ENCODE results near the gene LACTBL1. TPM values are rescaled to one million over a fixed set of nuclear protein-coding genes. Genes with fewer than 3 reads are reported as not detected.

The LACTBL1 gene
- total RNA-seq, 1 donor from 2014 or later: not detected

DNA sequence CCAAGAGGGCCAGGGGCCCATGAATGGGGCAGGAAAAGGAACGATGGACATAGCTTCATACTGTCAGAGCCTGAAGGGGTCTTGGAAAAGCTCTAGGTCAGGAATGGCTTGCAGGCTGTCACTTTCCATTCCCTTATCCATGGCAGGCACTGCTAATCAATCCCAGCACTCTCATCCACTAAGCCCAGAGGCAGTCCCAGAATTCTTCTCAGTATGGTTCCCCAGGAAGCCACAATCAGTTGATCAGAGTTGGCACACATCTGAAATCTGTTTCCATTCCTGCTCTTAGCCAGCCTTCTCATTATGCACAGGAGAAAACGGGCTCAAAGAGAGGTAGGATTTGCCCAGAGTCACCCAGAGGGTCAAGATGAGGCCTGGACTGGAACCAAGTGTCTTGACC lies 65.7 kb downstream of the LACTBL1 start:
- Histone ChIP-seq H3K9me3 (replicated peaks) (no peaks in the 10 kb centered on the region), H3K27ac (replicated peaks) (no peak overlapping the region), H3K4me3 (no peak overlapping the region), H3K4me1 (no peaks in the 10 kb centered on the region), H3K36me3 (no peaks in the 10 kb centered on the region), H3K27me3 (ENCODE audit: low read depth) (no peaks in the 10 kb centered on the region)
- TF ChIP-seq, protein P1, sequence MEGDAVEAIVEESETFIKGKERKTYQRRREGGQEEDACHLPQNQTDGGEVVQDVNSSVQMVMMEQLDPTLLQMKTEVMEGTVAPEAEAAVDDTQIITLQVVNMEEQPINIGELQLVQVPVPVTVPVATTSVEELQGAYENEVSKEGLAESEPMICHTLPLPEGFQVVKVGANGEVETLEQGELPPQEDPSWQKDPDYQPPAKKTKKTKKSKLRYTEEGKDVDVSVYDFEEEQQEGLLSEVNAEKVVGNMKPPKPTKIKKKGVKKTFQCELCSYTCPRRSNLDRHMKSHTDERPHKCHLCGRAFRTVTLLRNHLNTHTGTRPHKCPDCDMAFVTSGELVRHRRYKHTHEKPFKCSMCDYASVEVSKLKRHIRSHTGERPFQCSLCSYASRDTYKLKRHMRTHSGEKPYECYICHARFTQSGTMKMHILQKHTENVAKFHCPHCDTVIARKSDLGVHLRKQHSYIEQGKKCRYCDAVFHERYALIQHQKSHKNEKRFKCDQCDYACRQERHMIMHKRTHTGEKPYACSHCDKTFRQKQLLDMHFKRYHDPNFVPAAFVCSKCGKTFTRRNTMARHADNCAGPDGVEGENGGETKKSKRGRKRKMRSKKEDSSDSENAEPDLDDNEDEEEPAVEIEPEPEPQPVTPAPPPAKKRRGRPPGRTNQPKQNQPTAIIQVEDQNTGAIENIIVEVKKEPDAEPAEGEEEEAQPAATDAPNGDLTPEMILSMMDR (IDR thresholded peaks at IDR 0.05; ENCODE audit: borderline replicate concordance): no peak
- DNase-seq: no peak
- intact Hi-C loops (cut with micrococcal nuclease): no loop called here

DNA sequence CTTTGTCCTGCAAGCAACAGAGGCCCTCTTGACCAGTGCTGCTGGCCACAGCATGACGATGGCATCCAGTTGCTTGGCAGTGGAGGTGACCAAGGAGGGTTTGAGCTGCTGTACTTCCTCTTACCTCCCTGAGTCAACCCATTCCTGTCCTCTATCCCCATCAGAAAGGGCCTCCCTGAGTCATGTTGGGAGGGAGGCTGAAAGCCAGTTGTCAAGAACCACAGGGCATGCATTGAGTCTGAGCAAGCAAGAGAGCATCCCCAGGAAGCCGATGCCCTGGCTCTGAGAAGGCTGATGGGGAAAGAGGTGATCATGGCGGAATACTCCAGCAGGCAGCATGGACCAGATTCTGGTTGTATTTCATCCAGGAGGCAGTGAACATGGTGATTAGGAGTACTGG lies 69.6 kb downstream of the LACTBL1 start:
- no peaks in the 10 kb centered on the region for H3K36me3 ChIP-seq
- intact Hi-C loops (cut with micrococcal nuclease): no loop called here

More for the DNA sequence above, 69.6 kb downstream of the LACTBL1 start:
- H3K27me3 ChIP-seq (ENCODE audit: low read depth): peaks cover 7% of the 10 kb centered on the region
- no peak overlapping the region for H3K27ac ChIP-seq (replicated peaks)
- TF ChIP-seq, protein P1 (IDR thresholded peaks at IDR 0.05; ENCODE audit: borderline replicate concordance): no peak
- H3K9me3 ChIP-seq (replicated peaks): no peaks in the 10 kb centered on the region
- no peak overlapping the region for H3K4me3 ChIP-seq
- DNase-seq: no peak
- no peaks in the 10 kb centered on the region for H3K4me1 ChIP-seq

Other genes with a start within 250 kb of the LACTBL1 start
- not detected for gene TEX46, start 43.0 kb upstream of the LACTBL1 start, total RNA-seq
- gene KDM1A, start 46.6 kb upstream of the LACTBL1 start, total RNA-seq: 27.4 TPM
- 29.9 TPM for gene LUZP1, start 196.0 kb upstream of the LACTBL1 start, total RNA-seq
- 0.08 TPM for gene HTR1D, start 244.6 kb upstream of the LACTBL1 start, total RNA-seq